Activated CD8-positive, alpha-beta T cell treated with anti-CD3 and anti-CD28 coated beads for 36 hours (primary cell): ENCODE results near the gene ODAM. TPM values are rescaled to one million over a fixed set of nuclear protein-coding genes. Genes with fewer than 3 reads are reported as not detected.

Source experiments
- ATAC-seq: fragments of 200-7000 bp; cut with Tn5 transposase; one replicate; pipeline ENCODE4 v1.10.0; 2021; ENCODE audit warnings: mild to moderate bottlenecking, moderate library complexity
- CTCF ChIA-PET: fragments of 350-600 bp; sonication (Branson Sonifier 250); formaldehyde crosslinking; loops from one replicate; lab custom pipeline; 2021; ENCODE audit warnings: antibody characterized with exemption; lab: Charles Lee
- POLR2A ChIA-PET: fragments of 350-600 bp; sonication (Branson Sonifier 250); formaldehyde crosslinking; loops from one replicate; lab custom pipeline; 2021; ENCODE audit warnings: antibody characterized with exemption; lab: Charles Lee
- DNase-seq: peaks from one replicate; pipeline ENCODE4 v3.0.0-alpha.2; 2020
- H3K27ac Mint-ChIP-seq: one replicate; pipeline ENCODE4 v1.8.0; 2021; ENCODE audit warnings: mild to moderate bottlenecking, mixed read lengths
- H3K27me3 Mint-ChIP-seq: one replicate; pipeline ENCODE4 v1.8.0; 2021; ENCODE audit warnings: mixed read lengths
- H3K36me3 Mint-ChIP-seq: one replicate; pipeline ENCODE4 v1.8.0; 2021; ENCODE audit warnings: low read depth, mixed read lengths
- H3K4me1 Mint-ChIP-seq: one replicate; pipeline ENCODE4 v1.8.0; 2021; ENCODE audit warnings: low read depth, mixed read lengths
- H3K4me3 Mint-ChIP-seq: one replicate; pipeline ENCODE4 v1.8.0; 2021; ENCODE audit warnings: mild to moderate bottlenecking, moderate library complexity, mixed read lengths
- H3K9me3 Mint-ChIP-seq: one replicate; pipeline ENCODE4 v1.8.0; 2021; ENCODE audit warnings: mixed read lengths
- CTCF ChIP-seq: fragments of 200-600 bp; IDR thresholded peaks from one replicate; pipeline ENCODE4 v1.8.0; 2022; ENCODE audit warnings: antibody characterized with exemption, mild to moderate bottlenecking
- intact Hi-C: fragments of 100-400 bp; cut with micrococcal nuclease; formaldehyde crosslinking; loops from one replicate; pipeline ENCODE4 v1.10.0; 2022
- total RNA-seq, 2 experiments: library from RNA; stranded (reverse); gene quantifications; one replicate each; pipeline ENCODE4 v1.2.3, GENCODE V29; 2021

ODAM gene
- total RNA-seq, 2 experiments from 2014 or later: not detected

- Mint-ChIP-seq H3K36me3 (no peaks in the 10 kb centered on the region), H3K4me3 (no peak overlapping the region), H3K27me3 (no peaks in the 10 kb centered on the region), H3K27ac (no peak overlapping the region), H3K4me1 (no peaks in the 10 kb centered on the region), H3K9me3 (no peaks in the 10 kb centered on the region)
- intact Hi-C loops: no loop called here
- CTCF ChIA-PET: no interaction called here
- DNase-seq (no peak), ATAC-seq (no peak)
- POLR2A ChIA-PET: no interaction called here
- no peak for TF ChIP-seq CTCF
These were observed 18.4 kb upstream of the ODAM start for GRCh38 chr4:70177090-70177489.

GRCh38 chr4:70178075-70178660 is 17.4 kb upstream of the ODAM start:
- POLR2A ChIA-PET: no interaction called here
- H3K4me1 Mint-ChIP-seq: no peaks in the 10 kb centered on the region
- intact Hi-C loops: no loop called here
- no peaks in the 10 kb centered on the region for H3K36me3 Mint-ChIP-seq
- H3K9me3 Mint-ChIP-seq: no peaks in the 10 kb centered on the region
- no peak overlapping the region for H3K27ac Mint-ChIP-seq
- CTCF ChIA-PET: no interaction called here
- DNase-seq: no peak
- H3K4me3 Mint-ChIP-seq: no peak overlapping the region
- H3K27me3 Mint-ChIP-seq: no peaks in the 10 kb centered on the region
- no peak for ATAC-seq
- TF ChIP-seq CTCF: no peak

- ATAC-seq: no peak
- DNase-seq: no peak
- H3K27me3 Mint-ChIP-seq: no peaks in the 10 kb centered on the region
- TF ChIP-seq CTCF: no peak
- H3K36me3 Mint-ChIP-seq: no peaks in the 10 kb centered on the region
- H3K4me1 Mint-ChIP-seq: no peaks in the 10 kb centered on the region
- H3K9me3 Mint-ChIP-seq: no peaks in the 10 kb centered on the region
- H3K4me3 Mint-ChIP-seq: no peak overlapping the region
- POLR2A ChIA-PET: no interaction called here
- H3K27ac Mint-ChIP-seq: no peak overlapping the region
- intact Hi-C loops: loop anchor here (10.0 kb wide), 1 partner anchor 325 kb away; no protein-coding TSS in a partner anchor
- CTCF ChIA-PET: no interaction called here
These were observed 15.7 kb upstream of the ODAM start for GRCh38 chr4:70179811-70180210.

GRCh38 chr4:70181864-70182263 is 13.7 kb upstream of the ODAM start:
- H3K27me3 Mint-ChIP-seq: no peaks in the 10 kb centered on the region
- ChIA-PET POLR2A (no interaction called here), CTCF (no interaction called here)
- intact Hi-C loops: loop anchor here (10.0 kb wide), 1 partner anchor 323 kb away; no protein-coding TSS in a partner anchor
- no peak overlapping the region for H3K4me3 Mint-ChIP-seq
- H3K9me3 Mint-ChIP-seq: no peaks in the 10 kb centered on the region
- no peak for TF ChIP-seq CTCF
- no peaks in the 10 kb centered on the region for H3K36me3 Mint-ChIP-seq
- H3K4me1 Mint-ChIP-seq: no peaks in the 10 kb centered on the region
- DNase-seq (no peak), ATAC-seq (no peak)
- no peak overlapping the region for H3K27ac Mint-ChIP-seq

- no peaks in the 10 kb centered on the region for H3K36me3 Mint-ChIP-seq
- no peaks in the 10 kb centered on the region for H3K9me3 Mint-ChIP-seq
- H3K27me3 Mint-ChIP-seq: no peaks in the 10 kb centered on the region
- POLR2A ChIA-PET: no interaction called here
- H3K4me3 Mint-ChIP-seq: no peak overlapping the region
- no peak for TF ChIP-seq CTCF
- no peak overlapping the region for H3K27ac Mint-ChIP-seq
- CTCF ChIA-PET: interaction anchor here (0.8 to 2.7 kb wide), 9 partner anchors 8 to 359 kb away, joined by 3 to 9 read pairs (median 3); no protein-coding TSS in a partner anchor
- ATAC-seq (no peak), DNase-seq (no peak)
- no peaks in the 10 kb centered on the region for H3K4me1 Mint-ChIP-seq
- intact Hi-C loops: loop anchor here (10.0 kb wide), 1 partner anchor 322 kb away; no protein-coding TSS in a partner anchor
These were observed 12.9 kb upstream of the ODAM start for GRCh38 chr4:70182517-70183167.
